Adrenal gland (tissue), 5 donors: ENCODE results near the gene ZNF469.

Experiments
- POLR2A ChIP-seq, 2 donors: fragments of 450-650 bp; IDR thresholded peaks; one replicate each; pipeline ENCODE4 v1.6.1; 2017; ENCODE audit warnings: antibody characterized with exemption in 2 of 2, mild to moderate bottlenecking in 2 of 2, moderate library complexity in 1 of 2
- TF ChIP-seq, protein P1 (sequence below), 6 experiments: fragments of 450-650 bp in 4 of 6; fragments of 200-600 bp in 2 of 6; sonication (generic) in 1 of 6; IDR thresholded peaks; 1 replicate in 5 of 6; 2 replicates in 1 of 6; pipeline versions ENCODE4 v1.5.1 to v1.8.0; 2016 to 2021; ENCODE audit warnings: antibody characterized with exemption in 6 of 6, mild to moderate bottlenecking in 2 of 6, moderate library complexity in 1 of 6
- donor health status: DM: no; HTN: no; CAD: no.

DNA sequence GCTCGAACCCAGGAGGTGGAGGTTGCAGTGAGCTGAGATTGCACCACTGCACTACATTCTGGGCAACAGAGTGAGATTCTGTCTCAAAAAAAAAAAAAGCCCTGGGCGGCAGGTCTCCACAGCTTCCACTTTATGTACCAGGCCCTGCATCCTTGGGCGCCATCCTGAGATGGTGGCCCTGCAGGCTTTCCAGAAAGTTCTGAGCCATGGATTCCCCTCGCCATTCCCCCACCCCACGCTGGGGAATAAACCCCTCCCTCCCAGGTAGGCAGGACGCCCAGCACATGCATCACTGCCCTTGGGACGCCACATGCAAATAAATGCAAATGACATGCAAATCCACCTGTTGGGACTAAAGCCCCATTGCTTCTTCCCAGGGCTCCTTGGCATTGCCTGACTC, 13.8 kb upstream of the ZNF469 start:
- TF ChIP-seq POLR2A (IDR thresholded peaks at IDR 0.05) = no peak
- TF ChIP-seq, protein P1, sequence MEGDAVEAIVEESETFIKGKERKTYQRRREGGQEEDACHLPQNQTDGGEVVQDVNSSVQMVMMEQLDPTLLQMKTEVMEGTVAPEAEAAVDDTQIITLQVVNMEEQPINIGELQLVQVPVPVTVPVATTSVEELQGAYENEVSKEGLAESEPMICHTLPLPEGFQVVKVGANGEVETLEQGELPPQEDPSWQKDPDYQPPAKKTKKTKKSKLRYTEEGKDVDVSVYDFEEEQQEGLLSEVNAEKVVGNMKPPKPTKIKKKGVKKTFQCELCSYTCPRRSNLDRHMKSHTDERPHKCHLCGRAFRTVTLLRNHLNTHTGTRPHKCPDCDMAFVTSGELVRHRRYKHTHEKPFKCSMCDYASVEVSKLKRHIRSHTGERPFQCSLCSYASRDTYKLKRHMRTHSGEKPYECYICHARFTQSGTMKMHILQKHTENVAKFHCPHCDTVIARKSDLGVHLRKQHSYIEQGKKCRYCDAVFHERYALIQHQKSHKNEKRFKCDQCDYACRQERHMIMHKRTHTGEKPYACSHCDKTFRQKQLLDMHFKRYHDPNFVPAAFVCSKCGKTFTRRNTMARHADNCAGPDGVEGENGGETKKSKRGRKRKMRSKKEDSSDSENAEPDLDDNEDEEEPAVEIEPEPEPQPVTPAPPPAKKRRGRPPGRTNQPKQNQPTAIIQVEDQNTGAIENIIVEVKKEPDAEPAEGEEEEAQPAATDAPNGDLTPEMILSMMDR (IDR thresholded peaks at IDR 0.05) = no peak
